Endothelial cell of umbilical vein (primary cell): Measurements from ENCODE around the gene SFTPB. TPM values are rescaled to one million over a fixed set of nuclear protein-coding genes. Genes with fewer than 3 reads are reported as not detected.

Experiments used
- BruUV-seq: library from RNA; stranded (reverse); fragments of 400-500 nt; replicated peaks from 2 replicates; lab custom pipeline; 2021; lab: Mats Ljungman, UMichigan
- CTCF ChIA-PET: fragments of 300-600, 350-600 bp; sonication (Branson Sonifier 250); formaldehyde crosslinking; loops from one replicate; lab custom pipeline; 2021; ENCODE audit warnings: antibody characterized with exemption, inconsistent platforms; lab: Charles Lee
- POLR2A ChIA-PET: fragments of 300-600, 350-600 bp; sonication (Branson Sonifier 250); formaldehyde crosslinking; loops from one replicate; lab custom pipeline; 2021; ENCODE audit warnings: antibody characterized with exemption, inconsistent platforms; lab: Charles Lee
- DNase-seq: peaks from one replicate; pipeline ENCODE4 v3.0.0-alpha.2; 2011; ENCODE audit warnings: low read depth, low spot score
- FAIRE-seq: peaks from 2 replicates; lab custom pipeline; 2011; peaks lifted over from hg19 to GRCh38; lab: Jason Lieb, UNC
- H2AFZ ChIP-seq: 2 replicates; pipeline ENCODE4 v1.6.0; 2012; ENCODE audit warnings: low read depth, low read length, control low read depth, inconsistent platforms
- H3K27ac ChIP-seq: 2 replicates; pipeline ENCODE4 v1.5.1; 2011; ENCODE audit warnings: low read depth, mild to moderate bottlenecking, control low read depth, low read length, moderate library complexity; ENCODE audit not compliant: insufficient read depth
- H3K27me3 ChIP-seq, 2 experiments: 2 replicates each; pipeline versions ENCODE4 v1.6.0 to v1.6.1; 2011; ENCODE audit warnings: low read length in 2 of 2, mixed read lengths in 1 of 2; ENCODE audit not compliant: control insufficient read depth in 2 of 2, insufficient read depth in 2 of 2
- H3K36me3 ChIP-seq, 2 experiments: 2 replicates in 1 of 2; 3 replicates in 1 of 2; pipeline ENCODE4 v1.5.1; 2011; ENCODE audit warnings: low read length in 2 of 2, mild to moderate bottlenecking in 1 of 2, moderate library complexity in 1 of 2; ENCODE audit not compliant: control insufficient read depth in 2 of 2, insufficient read depth in 2 of 2; ENCODE audit errors: extremely low read depth in 1 of 2
- H3K4me1 ChIP-seq: 3 replicates; pipeline ENCODE4 v1.5.1; 2011; ENCODE audit warnings: mild to moderate bottlenecking, low read length; ENCODE audit not compliant: control insufficient read depth, insufficient read depth; ENCODE audit errors: extremely low read depth
- H3K4me2 ChIP-seq: 2 replicates; pipeline ENCODE4 v1.6.1; 2011; ENCODE audit warnings: low read length, control low read depth, mixed read lengths; ENCODE audit not compliant: insufficient read depth
- H3K4me3 ChIP-seq, 3 experiments: fragments of 200-600 bp in 1 of 3; sonication (generic), shearing (Covaris generic) in 1 of 3; replicated peaks in 1 of 3; 2 replicates each; pipeline ENCODE4 v1.5.1; 2011 to 2016; ENCODE audit warnings: control low read depth in 3 of 3, low read length in 3 of 3, mild to moderate bottlenecking in 2 of 3, inconsistent platforms in 1 of 3, low read depth in 1 of 3, moderate library complexity in 1 of 3; ENCODE audit not compliant: insufficient read depth in 1 of 3
- H3K79me2 ChIP-seq: 2 replicates; pipeline ENCODE4 v1.6.0; 2012; ENCODE audit warnings: low read length, inconsistent platforms; ENCODE audit not compliant: control insufficient read depth, insufficient read depth
- H3K9ac ChIP-seq: replicated peaks from 2 replicates; pipeline ENCODE3; 2011; ENCODE audit warnings: low read length, control low read depth; ENCODE audit not compliant: insufficient read depth; ENCODE audit errors: extremely low read depth
- H3K9me1 ChIP-seq: replicated peaks from 3 replicates; pipeline ENCODE4 v1.6.0; 2011; ENCODE audit warnings: mild to moderate bottlenecking, low read length; ENCODE audit not compliant: control insufficient read depth, insufficient read depth; ENCODE audit errors: extremely low read depth
- H3K9me3 ChIP-seq: replicated peaks from 2 replicates; pipeline ENCODE4 v1.5.1; 2012; ENCODE audit warnings: low read length, inconsistent platforms; ENCODE audit not compliant: control insufficient read depth, insufficient read depth
- H4K20me1 ChIP-seq: replicated peaks from 2 replicates; pipeline ENCODE3; 2011; ENCODE audit warnings: mild to moderate bottlenecking, low read length; ENCODE audit not compliant: control insufficient read depth, insufficient read depth; ENCODE audit errors: extremely low read depth
- EZH2 ChIP-seq: IDR thresholded peaks from 2 replicates; pipeline ENCODE4 v1.6.1; 2012; ENCODE audit warnings: borderline replicate concordance, low read depth, mild to moderate bottlenecking, moderate library complexity, low read length, inconsistent platforms; ENCODE audit not compliant: severe bottlenecking
- JUN ChIP-seq: IDR thresholded peaks from 2 replicates; pipeline ENCODE4 v1.6.1; 2011; ENCODE audit warnings: borderline replicate concordance, low read depth; ENCODE audit not compliant: insufficient read length, insufficient read depth
- POLR2A ChIP-seq: IDR thresholded peaks from 2 replicates; pipeline ENCODE4 v1.6.1; 2012; ENCODE audit warnings: low read depth, mild to moderate bottlenecking, control low read depth, low read length
- dilution Hi-C: fragments of 300-500 bp; cut with MboI; formaldehyde crosslinking; loops from one replicate; pipeline ENCODE4 v1.15.0; 2019; ENCODE audit warnings: low sequenced_read_pairs; ENCODE audit not compliant: extremely low pct_ligation_motif_present
- intact Hi-C: fragments of 100-400 bp; cut with micrococcal nuclease; formaldehyde crosslinking; loops from one replicate; pipeline ENCODE4 v1.10.0; 2022
- polyA plus RNA-seq, 4 experiments: library from polyadenylated mRNA; depleted of rRNA in 3 of 4; stranded (reverse) in 3 of 4; unstranded in 1 of 4; fragments of >200 nt; gene quantifications; 2 replicates each; pipeline versions ENCODE4 v1.2.1 to v1.2.3, GENCODE V29; 2011 to 2012; ENCODE audit warnings: missing spikeins in 1 of 4
- total RNA-seq: library from RNA; stranded (reverse); gene quantifications from 2 replicates; pipeline ENCODE4 v1.2.3, GENCODE V29; 2021
- TF ChIP-seq, protein P1 (sequence below), 2 donors: IDR thresholded peaks; 1 replicate in 1 of 2; 2 replicates in 1 of 2; pipeline ENCODE4 v1.5.1; 2011; ENCODE audit warnings: low read length in 2 of 2, mild to moderate bottlenecking in 2 of 2, moderate library complexity in 2 of 2, control low read depth in 1 of 2, inconsistent platforms in 1 of 2, low read depth in 1 of 2; ENCODE audit not compliant: insufficient read depth in 1 of 2; ENCODE audit errors: extremely low read depth in 1 of 2
- TF ChIP-seq, protein P2 (sequence below): IDR thresholded peaks from 2 replicates; pipeline ENCODE4 v1.6.1; 2011; ENCODE audit not compliant: insufficient read depth, insufficient read length

The SFTPB gene
- total and polyA plus RNA-seq, 2 donors (not counting 3 experiments of a cell fraction or from before 2014, with no cell fraction given): not detected

DNA sequence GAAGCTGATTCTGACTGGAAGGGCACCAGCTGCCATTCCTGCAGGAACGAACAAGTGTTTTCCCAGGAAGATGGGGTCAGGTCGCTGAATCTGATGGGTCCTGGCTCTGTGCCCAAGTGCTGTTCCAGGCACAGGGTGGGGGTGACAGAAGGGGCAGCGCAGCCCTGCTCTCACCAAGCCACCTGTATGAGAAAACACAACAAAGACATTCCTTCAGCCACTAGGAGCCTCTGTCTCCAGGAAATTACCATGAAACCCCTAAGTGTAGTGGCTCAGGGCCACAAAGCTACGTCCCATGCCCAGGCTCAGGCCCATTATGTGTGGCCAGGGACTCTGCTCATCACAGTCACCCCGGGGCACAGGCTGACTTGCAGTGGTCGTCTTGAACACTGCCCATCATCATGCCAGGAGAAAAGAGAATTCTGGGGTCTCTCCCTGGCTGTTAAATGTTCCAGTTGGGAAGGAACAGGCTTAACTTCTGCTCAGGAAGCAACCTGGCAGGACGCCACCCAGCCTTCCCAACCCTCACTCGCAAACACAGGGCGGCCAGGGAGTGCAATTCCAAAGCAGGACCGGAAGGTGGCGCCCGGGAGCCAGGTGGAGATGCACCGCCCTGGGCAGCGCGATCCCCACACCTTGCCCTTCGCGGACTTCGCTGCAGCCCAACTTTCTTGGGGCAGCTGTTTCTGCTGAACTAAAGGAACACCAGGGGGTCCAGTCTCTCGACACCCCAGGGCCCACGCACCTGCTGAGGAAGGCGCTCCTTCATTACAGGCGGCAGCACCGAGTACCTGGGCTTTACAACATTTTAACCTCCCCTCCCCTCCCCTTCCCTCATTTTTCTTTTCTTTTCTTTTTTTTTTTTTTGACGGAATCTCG lies 11.0 kb upstream of the SFTPB start:
- H3K36me3 ChIP-seq: no peaks in the 10 kb centered on the region
- no peaks in the 10 kb centered on the region for H3K9me3 ChIP-seq
- CTCF ChIA-PET: interaction anchor here (0.7 to 4.0 kb wide), 20 partner anchors 10 to 135 kb away, joined by 3 to 103 read pairs (median 4); no protein-coding TSS in a partner anchor
- POLR2A ChIA-PET: interaction anchor here (0.7 kb wide), 2 partner anchors 20 to 40 kb away, joined by 3 to 6 read pairs; no protein-coding TSS in a partner anchor
- H3K4me1 ChIP-seq: peaks cover 25% of the 10 kb centered on the region
- H2AFZ ChIP-seq: peak overlapping the region; percentile 61
- H3K9me1 ChIP-seq: no peaks in the 10 kb centered on the region
- no peak overlapping the region for H3K27ac ChIP-seq
- no peaks in the 10 kb centered on the region for H4K20me1 ChIP-seq
- dilution Hi-C loops: no loop called here
- no peaks in the 10 kb centered on the region for H3K79me2 ChIP-seq
- FAIRE-seq (peak; percentile 84), DNase-seq (peak; percentile 86)
- no peaks in the 10 kb centered on the region for H3K27me3 ChIP-seq
- no TSS peak for BruUV-seq
- H3K9ac ChIP-seq: no peak overlapping the region
- H3K4me3 ChIP-seq: no peak overlapping the region
- H3K4me2 ChIP-seq: peak overlapping the region; percentile 39
- intact Hi-C loops: loop anchor here (1.0 to 2.0 kb wide), 3 partner anchors 28 to 135 kb away; no protein-coding TSS in a partner anchor
- TF ChIP-seq, protein P1, sequence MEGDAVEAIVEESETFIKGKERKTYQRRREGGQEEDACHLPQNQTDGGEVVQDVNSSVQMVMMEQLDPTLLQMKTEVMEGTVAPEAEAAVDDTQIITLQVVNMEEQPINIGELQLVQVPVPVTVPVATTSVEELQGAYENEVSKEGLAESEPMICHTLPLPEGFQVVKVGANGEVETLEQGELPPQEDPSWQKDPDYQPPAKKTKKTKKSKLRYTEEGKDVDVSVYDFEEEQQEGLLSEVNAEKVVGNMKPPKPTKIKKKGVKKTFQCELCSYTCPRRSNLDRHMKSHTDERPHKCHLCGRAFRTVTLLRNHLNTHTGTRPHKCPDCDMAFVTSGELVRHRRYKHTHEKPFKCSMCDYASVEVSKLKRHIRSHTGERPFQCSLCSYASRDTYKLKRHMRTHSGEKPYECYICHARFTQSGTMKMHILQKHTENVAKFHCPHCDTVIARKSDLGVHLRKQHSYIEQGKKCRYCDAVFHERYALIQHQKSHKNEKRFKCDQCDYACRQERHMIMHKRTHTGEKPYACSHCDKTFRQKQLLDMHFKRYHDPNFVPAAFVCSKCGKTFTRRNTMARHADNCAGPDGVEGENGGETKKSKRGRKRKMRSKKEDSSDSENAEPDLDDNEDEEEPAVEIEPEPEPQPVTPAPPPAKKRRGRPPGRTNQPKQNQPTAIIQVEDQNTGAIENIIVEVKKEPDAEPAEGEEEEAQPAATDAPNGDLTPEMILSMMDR (IDR thresholded peaks at IDR 0.05; ENCODE audit: extremely low read depth in 1 of 2, insufficient read depth in 1 of 2, low read depth in 1 of 2, low read length in 2 of 2): peak; percentile 98
- TF ChIP-seq EZH2 (no peak), JUN (no peak), POLR2A (no peak)
- TF ChIP-seq, protein P2, sequence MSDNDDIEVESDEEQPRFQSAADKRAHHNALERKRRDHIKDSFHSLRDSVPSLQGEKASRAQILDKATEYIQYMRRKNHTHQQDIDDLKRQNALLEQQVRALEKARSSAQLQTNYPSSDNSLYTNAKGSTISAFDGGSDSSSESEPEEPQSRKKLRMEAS: peak; percentile 20
